HepG2 (cell line): ENCODE results near the gene MYH10. TPM values are rescaled to one million over a fixed set of nuclear protein-coding genes. Genes with fewer than 3 reads are reported as not detected.

Experiments used
- ATAC-seq: fragments of 200-7000 bp; cut with Tn5 transposase; 3 replicates; pipeline ENCODE4 v1.9.1; 2020; ENCODE audit warnings: mild to moderate bottlenecking, moderate library complexity
- BruUV-seq: library from RNA; stranded (reverse); fragments of 400-500 nt; replicated peaks from 2 replicates; lab custom pipeline; 2021; lab: Mats Ljungman, UMichigan
- CTCF ChIA-PET: fragments of 300-600 bp; formaldehyde crosslinking; extraction: SDS; loops from one replicate; lab custom pipeline; 2021; ENCODE audit warnings: low total read pairs, inconsistent platforms, low intra/inter-chr PET ratio; lab: Yijun Ruan, JAX
- POLR2A ChIA-PET: fragments of 350-600 bp; sonication (Branson Sonifier 250); formaldehyde crosslinking; loops from one replicate; lab custom pipeline; 2020; ENCODE audit warnings: antibody characterized with exemption, inconsistent platforms; lab: Yijun Ruan, JAX
- DNase-seq: peaks from one replicate; pipeline ENCODE4 v3.0.0-alpha.2; 2015; ENCODE audit warnings: low spot score
- FAIRE-seq: peaks from 3 replicates; lab custom pipeline; 2011; peaks lifted over from hg19 to GRCh38; lab: Jason Lieb, UNC
- H2AFZ ChIP-seq: one replicate; pipeline ENCODE4 v1.6.1; 2011; ENCODE audit warnings: low read length, inconsistent platforms
- H3K27ac ChIP-seq: fragments of 300-600 bp; 3 replicates; pipeline ENCODE4 v1.8.0; 2011; ENCODE audit warnings: mixed run types, mild to moderate bottlenecking, mixed read lengths, low read length, inconsistent platforms; ENCODE audit not compliant: insufficient read depth; ENCODE audit errors: extremely low read length
- H3K27me3 ChIP-seq, 2 experiments: fragments of 200-600 bp in 1 of 2; 2 replicates in 1 of 2; 3 replicates in 1 of 2; pipeline versions ENCODE4 v1.6.0 to v1.8.0; 2011; ENCODE audit warnings: low read length in 2 of 2, mild to moderate bottlenecking in 2 of 2, moderate library complexity in 2 of 2, inconsistent platforms in 1 of 2; ENCODE audit not compliant: insufficient read depth in 2 of 2, control insufficient read depth in 1 of 2
- H3K36me3 ChIP-seq, 2 experiments: fragments of 200-600 bp in 1 of 2; replicated peaks in 1 of 2; 2 replicates in 1 of 2; 3 replicates in 1 of 2; pipeline versions ENCODE4 v1.5.1 to v1.8.0; 2011; ENCODE audit warnings: low read length in 2 of 2, inconsistent platforms in 1 of 2; ENCODE audit not compliant: insufficient read depth in 2 of 2, control insufficient read depth in 1 of 2
- H3K4me1 ChIP-seq: 2 replicates; pipeline ENCODE4 v1.5.1; 2012; ENCODE audit warnings: low read length, inconsistent platforms; ENCODE audit not compliant: insufficient read depth
- H3K4me2 ChIP-seq: 2 replicates; pipeline ENCODE4 v1.6.0; 2011; ENCODE audit warnings: low read depth, low read length, inconsistent platforms
- H3K4me3 ChIP-seq, 3 experiments: fragments of 200-600 bp in 1 of 3; sonication (generic), shearing (Covaris generic) in 1 of 3; replicated peaks in 1 of 3; 2 replicates each; pipeline ENCODE4 v1.5.1; 2011 to 2016; ENCODE audit warnings: low read length in 3 of 3, inconsistent platforms in 2 of 3, low read depth in 2 of 3, mild to moderate bottlenecking in 2 of 3, control low read depth in 1 of 3, mixed read lengths in 1 of 3; ENCODE audit not compliant: insufficient read depth in 1 of 3
- H3K79me2 ChIP-seq: one replicate; pipeline ENCODE4 v1.6.1; 2011; ENCODE audit warnings: low read length, inconsistent platforms; ENCODE audit not compliant: insufficient read depth
- H3K9ac ChIP-seq: 2 replicates; pipeline ENCODE4 v1.6.0; 2011; ENCODE audit warnings: mild to moderate bottlenecking, low read depth, low read length, inconsistent platforms; ENCODE audit not compliant: insufficient read depth
- H3K9me3 ChIP-seq: 2 replicates; pipeline ENCODE4 v1.5.1; 2012; ENCODE audit warnings: mild to moderate bottlenecking, low read length
- H4K20me1 ChIP-seq: 2 replicates; pipeline ENCODE4 v1.6.0; 2011; ENCODE audit warnings: inconsistent platforms, mild to moderate bottlenecking, low read length, moderate library complexity; ENCODE audit not compliant: insufficient read depth
- ATF1 ChIP-seq: IDR thresholded peaks from 2 replicates; pipeline ENCODE4 v1.6.1; 2016; ENCODE audit warnings: mild to moderate bottlenecking, control low read depth
- E2F2 ChIP-seq: sonication (generic); formaldehyde crosslinking; IDR thresholded peaks from 2 replicates; pipeline ENCODE4 v1.4.0; 2020; ENCODE audit warnings: missing genetic modification reagents, borderline replicate concordance
- FOXO4 ChIP-seq: sonication (generic); formaldehyde crosslinking; conservative IDR thresholded peaks from 2 replicates; pipeline ENCODE4 v1.8.1; 2023; ENCODE audit warnings: missing genetic modification reagents
- JARID2 ChIP-seq: sonication (generic); formaldehyde crosslinking; IDR thresholded peaks from 2 replicates; pipeline ENCODE4 v1.8.1; 2023; ENCODE audit warnings: missing genetic modification reagents, inconsistent platforms; ENCODE audit not compliant: insufficient replicate concordance
- KDM5B ChIP-seq: sonication (generic); formaldehyde crosslinking; IDR thresholded peaks from 2 replicates; pipeline ENCODE4 v1.4.0; 2020; ENCODE audit warnings: missing genetic modification reagents, mild to moderate bottlenecking, borderline replicate concordance
- KMT2A ChIP-seq: sonication (generic); formaldehyde crosslinking; IDR thresholded peaks from 2 replicates; pipeline ENCODE4 v1.4.0; 2020; ENCODE audit warnings: missing genetic modification reagents
- MED1 ChIP-seq: sonication (generic); formaldehyde crosslinking; IDR thresholded peaks from 2 replicates; pipeline ENCODE4 v1.4.0; 2020; ENCODE audit warnings: missing genetic modification reagents
- NONO ChIP-seq, 2 experiments: fragments of 450-650 bp in 1 of 2; sonication (generic) in 1 of 2; formaldehyde crosslinking in 1 of 2; IDR thresholded peaks in 1 of 2; conservative IDR thresholded peaks in 1 of 2; 2 replicates each; pipeline versions ENCODE4 v1.6.1 to v1.8.0; 2017 to 2022; ENCODE audit warnings: mild to moderate bottlenecking in 1 of 2, missing genetic modification reagents in 1 of 2, moderate library complexity in 1 of 2
- SP2 ChIP-seq: sonication (generic); formaldehyde crosslinking; IDR thresholded peaks from 2 replicates; pipeline ENCODE4 v1.5.1; 2020; ENCODE audit warnings: mild to moderate bottlenecking, missing genetic modification reagents
- STAT5B ChIP-seq: sonication (generic); formaldehyde crosslinking; IDR thresholded peaks from 2 replicates; pipeline ENCODE4 v1.4.0; 2020; ENCODE audit warnings: missing genetic modification reagents
- TBL1XR1 ChIP-seq: fragments of 150-350 bp; IDR thresholded peaks from 2 replicates; pipeline ENCODE4 v1.6.1; 2014; ENCODE audit warnings: borderline replicate concordance, low read length; ENCODE audit not compliant: partially characterized antibody
- TMF1 ChIP-seq: sonication (generic); formaldehyde crosslinking; IDR thresholded peaks from 2 replicates; pipeline ENCODE4 v1.8.1; 2022; ENCODE audit warnings: low read depth, missing genetic modification reagents
- ZBTB3 ChIP-seq: sonication (generic); formaldehyde crosslinking; IDR thresholded peaks from 2 replicates; pipeline ENCODE4 v1.4.0; 2020; ENCODE audit warnings: low read depth, mild to moderate bottlenecking, moderate library complexity, missing genetic modification reagents, borderline replicate concordance
- ZBTB44 ChIP-seq: sonication (generic); formaldehyde crosslinking; IDR thresholded peaks from 2 replicates; pipeline ENCODE4 v1.4.0; 2020; ENCODE audit warnings: missing genetic modification reagents
- ZKSCAN5 ChIP-seq: sonication (generic); formaldehyde crosslinking; IDR thresholded peaks from 2 replicates; pipeline ENCODE4 v1.5.1; 2020; ENCODE audit warnings: mild to moderate bottlenecking, missing genetic modification reagents
- ZNF10 ChIP-seq: sonication (generic); formaldehyde crosslinking; IDR thresholded peaks from 2 replicates; pipeline ENCODE4 v1.4.0; 2020; ENCODE audit warnings: mild to moderate bottlenecking, low read depth, missing genetic modification reagents, borderline replicate concordance
- ZNF549 ChIP-seq: sonication (generic); formaldehyde crosslinking; IDR thresholded peaks from 2 replicates; pipeline ENCODE4 v1.5.0; 2020; ENCODE audit warnings: missing genetic modification reagents
- ZNF564 ChIP-seq: sonication (generic); formaldehyde crosslinking; IDR thresholded peaks from 2 replicates; pipeline ENCODE4 v1.8.1; 2023; ENCODE audit warnings: mild to moderate bottlenecking, missing genetic modification reagents
- ZNF629 ChIP-seq: sonication (generic); formaldehyde crosslinking; conservative IDR thresholded peaks from 2 replicates; pipeline ENCODE4 v1.5.0; 2020; ENCODE audit warnings: missing genetic modification reagents
- ZNF790 ChIP-seq: sonication (generic); formaldehyde crosslinking; IDR thresholded peaks from 2 replicates; pipeline ENCODE4 v1.8.0; 2022; ENCODE audit warnings: missing genetic modification reagents, mild to moderate bottlenecking, borderline replicate concordance
- ZNF841 ChIP-seq: sonication (generic); formaldehyde crosslinking; IDR thresholded peaks from 2 replicates; pipeline ENCODE4 v1.8.1; 2023; ENCODE audit warnings: missing genetic modification reagents, borderline replicate concordance
- WGBS: methylation state at CpG from one replicate; pipeline ENCODE4 v1.1.6; 2017; ENCODE audit warnings: low lambda C conversion rate; 5-methylcytosine and 5-hydroxymethylcytosine counted together
- in situ Hi-C: cut with HindIII; loops from 2 replicates; pipeline ENCODE4 v1.10.0; 2017; ENCODE audit warnings: low pct_unique_long_range_greater_than_20kb; ENCODE audit not compliant: extremely low pct_ligation_motif_present
- intact Hi-C: fragments of 100-400 bp; cut with micrococcal nuclease; formaldehyde crosslinking; loops from one replicate; pipeline ENCODE4 v1.10.0; 2022; ENCODE audit not compliant: unreplicated experiment
- polyA plus RNA-seq, 8 experiments: library from polyadenylated mRNA; depleted of rRNA in 3 of 8; stranded (reverse) in 7 of 8; unstranded in 1 of 8; fragments of >200 nt; fragmentation: Illumina TruSeq in 4 of 8; extraction: Trizol in 4 of 8; gene quantifications; 2 replicates each; pipeline versions ENCODE4 v1.2.1 to v1.2.3, GENCODE V29; 2011 to 2016; ENCODE audit warnings: low read depth in 4 of 8, missing spikeins in 1 of 8, mixed read lengths in 1 of 8; ENCODE audit not compliant: insufficient read depth in 1 of 8
- total RNA-seq, 5 experiments: library from RNA; depleted of rRNA; stranded (reverse); fragments of >200 nt; fragmentation: Illumina TruSeq; extraction: Trizol; gene quantifications; 2 replicates each; pipeline ENCODE4 v1.2.3, GENCODE V29; 2016; ENCODE audit warnings: low read depth in 1 of 5

The MYH10 gene
- total and polyA plus RNA-seq, 2 of the 13 experiments (the other 11 are each of a cell fraction or from before 2014, with no cell fraction given): 43.4 to 68.6 TPM

- no peak for TF ChIP-seq KDM5B (CRISPR knock-in tag)
These were observed 186.0 kb downstream of the MYH10 start (continued) for GRCh38 chr17:8444494-8444893.

GRCh38 chr17:8443756-8444155 lies 186.8 kb downstream of the MYH10 start:
- Histone ChIP-seq H3K9ac (no peak overlapping the region), H3K27ac (no peak overlapping the region), H3K79me2 (peaks cover 59% of the 10 kb centered on the region), H4K20me1 (peaks cover 21% of the 10 kb centered on the region; the same call in 1 of the 2 replicates), H3K36me3 (peaks cover 5 to 28% of the 10 kb centered on the region in 2 experiments), H3K9me3 (no peaks in the 10 kb centered on the region)
- 97% methylated on average over 7 of the region's 7 CpGs for WGBS
- BruUV-seq: no TSS peak
- TF ChIP-seq STAT5B (CRISPR knock-in tag): no peak
- TF ChIP-seq E2F2 (CRISPR knock-in tag): no peak
- TF ChIP-seq NONO (IDR thresholded peaks at IDR 0.05): no peak
- no peak for TF ChIP-seq NONO (CRISPR knock-in tag; conservative IDR thresholded peaks at IDR 0.05)
- no peak for TF ChIP-seq FOXO4 (CRISPR knock-in tag)
- TF ChIP-seq JARID2 (CRISPR knock-in tag): no peak
- no peak for TF ChIP-seq ZNF629
- TF ChIP-seq KMT2A (CRISPR knock-in tag): no peak
- TF ChIP-seq TMF1 (CRISPR knock-in tag): no peak
- TF ChIP-seq ZNF841 (CRISPR knock-in tag): no peak
- TF ChIP-seq SP2 (CRISPR knock-in tag): no peak
- TF ChIP-seq ZBTB44: no peak
- TF ChIP-seq ZBTB3: no peak
- TF ChIP-seq TBL1XR1: no peak
- TF ChIP-seq MED1: no peak
- TF ChIP-seq ZKSCAN5 (CRISPR knock-in tag): no peak
- no peak for TF ChIP-seq ATF1 (CRISPR knock-in tag)
- TF ChIP-seq ZNF549: no peak
- no peak for TF ChIP-seq ZNF10 (CRISPR knock-in tag)
- no peak for TF ChIP-seq ZNF790 (CRISPR knock-in tag)
- TF ChIP-seq ZNF564 (CRISPR knock-in tag): no peak
- TF ChIP-seq, all 625 proteins: peak for 0
- CTCF ChIA-PET: no interaction called here
- POLR2A ChIA-PET: no interaction called here
- intact Hi-C loops (no loop called here), in situ Hi-C loops (no loop called here)
- no peak overlapping the region for H3K4me3 ChIP-seq
- no peak for DNase-seq
- ATAC-seq: no peak
- H3K4me2 ChIP-seq: no peak overlapping the region
- H2AFZ ChIP-seq: no peak overlapping the region
- H3K27me3 ChIP-seq: no peaks in the 10 kb centered on the region
- FAIRE-seq: no peak
- peaks cover 95% of the 10 kb centered on the region for H3K4me1 ChIP-seq
